HG02943 (cell line): Measurements from ENCODE around the gene EHBP1.
"Not testable (repeated sequence)": the region's sequence is repeated elsewhere in the genome, so short reads cannot be mapped to it uniquely, and the experiment has no call there.

Experiments used
- ATAC-seq: cut with Tn5 transposase; IDR thresholded peaks from one replicate; pipeline ENCODE4 v1.9.1; 2021; ENCODE audit warnings: mild to moderate bottlenecking, low read depth, moderate library complexity; ENCODE audit not compliant: unreplicated experiment

The EHBP1 gene

GRCh38 chr2:62698653-62699052 lies 6.9 kb upstream of the EHBP1 start:
- ATAC-seq: no peak

DNA sequence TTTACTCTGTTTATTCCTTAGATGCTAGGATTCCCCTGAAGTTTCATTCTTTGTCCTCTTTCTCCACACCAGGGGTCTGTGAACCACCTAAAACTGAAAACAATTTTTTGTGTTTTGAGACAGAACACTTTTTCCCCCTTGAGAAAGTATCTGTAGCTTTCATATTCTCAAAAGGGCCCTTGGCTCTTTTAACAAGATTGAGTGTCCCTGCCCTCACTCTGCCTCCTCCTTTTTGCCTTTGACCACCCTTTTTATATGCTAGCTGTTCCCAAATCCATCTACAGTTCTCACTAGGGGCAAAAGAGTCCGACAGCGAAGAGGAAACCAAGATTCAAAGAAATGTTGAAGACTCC lies 883 bp upstream of the EHBP1 start:
- no peak for ATAC-seq

GRCh38 chr2:62705859-62706720 lies 577 bp downstream of the EHBP1 start:
- peak; percentile 13 for ATAC-seq

GRCh38 chr2:62706721-62707521 lies 1.4 kb downstream of the EHBP1 start:
- ATAC-seq: no peak

- ATAC-seq: no peak
These were observed 3.2 kb downstream of the EHBP1 start for GRCh38 chr2:62708751-62709150.

- ATAC-seq: no peak
These were observed 6.5 kb downstream of the EHBP1 start for GRCh38 chr2:62711832-62712494.

DNA sequence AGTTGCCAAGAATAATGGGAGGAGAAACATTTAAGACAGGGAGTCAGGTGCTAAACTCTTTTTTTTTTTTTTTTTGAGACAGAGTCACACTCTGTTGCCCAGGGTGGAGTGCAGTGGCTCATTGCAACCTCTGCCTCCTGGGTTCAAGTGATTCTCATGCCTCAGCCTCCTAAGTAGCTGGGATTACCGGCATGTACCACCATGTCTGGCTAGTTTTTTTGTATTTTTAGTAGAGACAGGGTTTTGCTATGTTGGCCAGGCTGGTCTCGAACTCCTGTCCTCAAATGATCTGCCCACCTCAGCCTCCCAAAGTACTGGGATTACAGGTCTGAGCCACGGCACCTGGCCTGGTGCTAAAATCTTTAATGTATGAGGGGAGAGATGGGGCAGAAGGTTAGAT lies 7.7 kb downstream of the EHBP1 start:
- ATAC-seq: not testable (repeated sequence)

GRCh38 chr2:62713837-62714236 lies 8.3 kb downstream of the EHBP1 start:
- no peak for ATAC-seq

- ATAC-seq: no peak
These were observed 11.3 kb downstream of the EHBP1 start for GRCh38 chr2:62716768-62717167.

DNA sequence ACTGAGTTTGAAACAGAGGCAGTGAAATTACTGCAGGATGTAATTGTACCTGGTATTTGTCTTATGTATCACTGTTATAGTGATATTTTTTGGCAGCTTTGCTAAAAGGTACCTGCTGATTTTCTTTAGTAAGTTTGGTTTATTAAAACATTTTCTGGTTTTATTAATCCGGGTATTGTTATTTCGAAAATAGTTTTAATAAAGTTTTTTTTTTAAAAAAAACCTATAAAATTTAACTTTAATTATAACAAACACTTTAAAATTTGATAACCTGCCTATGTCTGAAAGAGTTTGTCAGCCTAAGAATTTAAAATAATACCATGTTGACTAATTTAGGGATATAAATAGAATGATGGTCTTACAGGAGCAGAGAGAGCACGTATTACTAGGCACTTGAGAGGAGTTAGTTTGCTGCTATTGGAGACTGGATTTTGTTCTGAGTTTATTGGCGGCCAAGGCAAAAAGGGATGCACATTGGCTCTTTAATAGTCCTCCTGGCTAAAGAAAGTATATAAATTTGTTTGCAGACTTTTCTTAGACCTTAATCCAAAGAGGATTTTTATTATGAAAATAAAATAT lies 12.1 kb downstream of the EHBP1 start:
- ATAC-seq: no peak

DNA sequence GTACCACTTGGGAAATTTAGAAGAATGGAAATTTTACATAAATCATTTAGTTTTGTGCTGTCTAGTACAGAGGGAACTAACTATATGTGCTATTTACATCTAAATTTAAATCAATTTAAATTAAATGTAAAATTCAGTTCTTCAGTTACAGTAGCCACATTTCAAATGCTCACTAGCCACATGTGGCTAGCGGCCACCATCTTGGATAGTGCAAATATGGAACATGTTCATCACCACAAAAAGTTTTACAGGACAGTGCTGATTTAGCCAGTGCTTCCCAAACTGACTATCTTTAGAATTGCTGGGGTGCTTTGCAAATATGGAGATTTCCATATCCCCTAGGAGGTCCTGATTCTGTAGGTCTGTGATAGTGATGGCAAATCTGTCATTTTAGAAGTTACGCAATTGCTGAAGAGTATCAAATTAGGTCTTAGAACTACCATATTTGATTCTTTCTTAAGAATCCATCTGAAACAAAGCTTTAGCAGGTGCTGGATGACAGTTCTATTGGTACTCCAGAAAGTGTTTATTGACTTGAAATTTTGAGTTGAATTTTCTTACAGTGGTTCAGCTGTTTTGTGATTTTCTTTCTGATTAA lies 12.8 kb downstream of the EHBP1 start:
- ATAC-seq: no peak

DNA sequence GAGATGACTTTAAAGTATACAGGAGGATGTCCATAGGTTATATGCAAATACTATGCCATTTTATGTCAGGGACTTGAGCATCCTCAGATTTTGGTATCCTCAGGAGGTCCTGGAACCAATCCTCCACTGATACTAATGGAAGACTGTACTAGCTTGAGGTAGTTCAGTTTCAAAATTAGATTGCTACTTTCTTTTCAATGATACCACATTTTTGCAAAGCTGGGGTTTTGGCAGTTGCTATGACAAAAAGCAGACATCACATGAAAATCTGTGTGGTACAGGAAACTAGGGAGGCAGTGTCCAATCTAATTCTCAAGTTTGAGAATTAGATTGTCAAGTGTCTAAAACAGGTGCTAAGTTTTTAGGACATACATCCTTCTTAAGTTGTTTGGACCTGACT lies 14.2 kb downstream of the EHBP1 start:
- no peak for ATAC-seq

DNA sequence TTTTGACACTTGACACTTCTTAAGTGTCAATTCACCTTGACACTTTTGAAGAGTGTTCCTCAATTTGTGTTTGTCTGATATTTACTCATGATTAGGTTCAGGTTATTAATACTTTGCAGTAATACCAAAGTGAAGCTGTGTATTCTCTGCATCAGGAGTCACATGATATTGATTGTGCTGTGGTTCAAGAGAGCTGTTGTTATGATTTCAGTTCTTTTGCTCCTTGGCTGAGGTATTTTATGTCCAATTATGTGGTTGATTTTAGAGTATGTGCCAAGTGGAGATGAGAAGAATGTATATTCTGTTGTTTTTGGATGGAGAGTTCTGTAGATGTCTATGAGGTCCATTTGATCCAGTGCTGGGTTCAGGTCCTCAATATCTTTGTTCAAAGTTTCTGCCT lies 17.2 kb downstream of the EHBP1 start:
- ATAC-seq: no peak

GRCh38 chr2:62723253-62723652 lies 17.7 kb downstream of the EHBP1 start:
- ATAC-seq: no peak

DNA sequence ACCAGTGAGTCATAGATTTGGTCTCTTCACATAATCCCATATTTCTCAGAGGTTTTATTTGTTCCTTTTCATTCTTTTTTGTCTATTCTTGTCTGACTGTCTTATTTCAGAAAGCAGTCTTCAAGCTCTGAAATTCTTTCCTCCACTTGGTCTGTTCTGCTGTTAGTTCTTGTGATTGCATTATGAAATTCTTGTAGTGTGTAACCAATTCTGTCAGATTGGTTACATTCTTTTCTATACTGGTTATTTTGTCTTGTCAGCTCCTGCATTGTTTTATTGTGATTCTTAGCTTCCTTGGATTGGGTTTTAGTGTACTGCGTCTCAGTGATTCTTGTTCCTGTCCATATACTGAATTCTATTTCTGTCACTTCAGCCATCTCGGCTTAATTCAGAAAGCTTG lies 18.6 kb downstream of the EHBP1 start:
- ATAC-seq: no peak

GRCh38 chr2:62724886-62725711 lies 19.6 kb downstream of the EHBP1 start:
- ATAC-seq: no peak

DNA sequence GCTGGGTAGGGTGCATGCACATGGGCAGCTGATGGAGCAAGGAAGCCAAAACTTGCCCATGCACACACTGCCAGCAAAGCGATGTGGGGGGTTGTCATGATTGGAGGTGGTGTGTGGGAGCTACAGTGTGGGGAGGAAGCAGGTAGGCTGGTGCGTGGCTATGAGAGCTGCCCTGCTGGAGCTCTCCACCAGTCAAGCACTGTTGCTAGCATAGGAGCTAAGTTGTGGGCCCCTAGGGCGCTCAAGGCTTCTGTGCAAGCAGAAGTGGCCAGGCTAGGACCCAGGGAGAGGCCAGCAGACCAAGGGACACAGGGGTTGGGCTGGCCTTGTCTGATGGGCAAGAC lies 20.2 kb downstream of the EHBP1 start:
- ATAC-seq: no peak

- no peak for ATAC-seq
These were observed 21.9 kb downstream of the EHBP1 start for GRCh38 chr2:62727259-62727867.

- ATAC-seq: no peak
These were observed 22.5 kb downstream of the EHBP1 start for GRCh38 chr2:62727876-62728566.
